HG02884 (cell line): ENCODE results near the gene TMEM196.
A peak's percentile ranks its signal among the peaks of the same experiment; 100 is the strongest.
"Not testable (repeated sequence)": the region's sequence is repeated elsewhere in the genome, so short reads cannot be mapped to it uniquely, and the experiment has no call there.

Source experiments
- ATAC-seq: cut with Tn5 transposase; IDR thresholded peaks from one replicate; pipeline ENCODE4 v1.9.1; 2021; ENCODE audit warnings: mild to moderate bottlenecking, moderate library complexity; ENCODE audit not compliant: unreplicated experiment

Gene TMEM196

GRCh38 chr7:19708397-19709248 lies 64.8 kb downstream of the TMEM196 start, which contains the start of gene POLR1F:
TSS of gene POLR1F (minus strand) at chr7:19709037. CDS start at chr7:19709016, 21 bp downstream.
- peak; percentile 96 for ATAC-seq

- ATAC-seq, result no peak
Measured at GRCh38 chr7:19707240-19707639, 66.2 kb downstream of the TMEM196 start.

GRCh38 chr7:19705663-19706062 lies 67.8 kb downstream of the TMEM196 start:
- no peak for ATAC-seq

- ATAC-seq, result no peak
Measured at GRCh38 chr7:19701471-19701870, 71.9 kb downstream of the TMEM196 start.

- ATAC-seq, result no peak
Measured at GRCh38 chr7:19700936-19701335, 72.5 kb downstream of the TMEM196 start.

GRCh38 chr7:19698331-19698730 lies 75.1 kb downstream of the TMEM196 start:
- no peak for ATAC-seq

- no peak for ATAC-seq
Measured at GRCh38 chr7:19696926-19697325, 76.5 kb downstream of the TMEM196 start.

GRCh38 chr7:19692111-19692828 lies 81.1 kb downstream of the TMEM196 start:
- no peak for ATAC-seq

GRCh38 chr7:19690736-19691135 lies 82.7 kb downstream of the TMEM196 start:
- ATAC-seq, result no peak

GRCh38 chr7:19689130-19689529 lies 84.3 kb downstream of the TMEM196 start:
- ATAC-seq, result not testable (repeated sequence)

- no peak for ATAC-seq
Measured at GRCh38 chr7:19681596-19681995, 91.8 kb downstream of the TMEM196 start.

- ATAC-seq, result peak; percentile 95
Measured at GRCh38 chr7:19677180-19677579, 96.2 kb downstream of the TMEM196 start.

GRCh38 chr7:19675816-19676215 lies 97.6 kb downstream of the TMEM196 start:
- ATAC-seq, result no peak

- no peak for ATAC-seq
Measured at GRCh38 chr7:19674266-19674960, 99.0 kb downstream of the TMEM196 start.

- no peak for ATAC-seq
Measured at GRCh38 chr7:19670806-19671205, 102.6 kb downstream of the TMEM196 start.
